ENCODE results near the gene TFEB.
A peak's percentile ranks its signal among the peaks of the same experiment; 100 is the strongest.

TFEB gene

DNA sequence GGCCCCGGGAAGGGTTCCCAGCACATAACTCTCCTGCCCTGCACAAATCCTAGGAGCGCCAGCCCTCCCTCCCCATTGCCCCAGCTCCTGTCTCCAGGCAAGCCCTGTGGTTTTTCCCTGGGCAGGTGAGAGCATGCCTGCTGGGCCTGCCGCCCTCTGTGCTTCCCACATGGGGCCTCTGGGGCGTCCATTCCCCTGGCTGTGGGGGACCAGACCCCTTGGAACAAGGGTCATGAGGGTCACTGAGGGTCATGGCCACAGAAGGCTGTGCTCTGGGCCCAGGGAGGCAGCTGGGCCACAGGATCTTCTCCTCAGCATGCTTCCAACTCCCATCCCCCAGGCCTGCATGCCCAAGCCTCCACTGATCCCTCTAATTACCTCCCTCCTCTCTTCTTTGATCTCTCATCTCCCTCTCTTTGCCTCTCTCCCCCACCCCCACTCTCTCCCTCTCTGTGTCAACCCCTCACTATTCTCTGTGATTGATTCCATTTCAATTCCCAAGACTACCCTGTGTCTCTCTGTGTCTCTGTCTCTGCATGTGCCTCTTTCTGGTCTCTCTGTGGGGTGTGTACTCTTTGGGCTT, 91.0 kb downstream of the TFEB start:
- TF ChIP-seq, protein P1, sequence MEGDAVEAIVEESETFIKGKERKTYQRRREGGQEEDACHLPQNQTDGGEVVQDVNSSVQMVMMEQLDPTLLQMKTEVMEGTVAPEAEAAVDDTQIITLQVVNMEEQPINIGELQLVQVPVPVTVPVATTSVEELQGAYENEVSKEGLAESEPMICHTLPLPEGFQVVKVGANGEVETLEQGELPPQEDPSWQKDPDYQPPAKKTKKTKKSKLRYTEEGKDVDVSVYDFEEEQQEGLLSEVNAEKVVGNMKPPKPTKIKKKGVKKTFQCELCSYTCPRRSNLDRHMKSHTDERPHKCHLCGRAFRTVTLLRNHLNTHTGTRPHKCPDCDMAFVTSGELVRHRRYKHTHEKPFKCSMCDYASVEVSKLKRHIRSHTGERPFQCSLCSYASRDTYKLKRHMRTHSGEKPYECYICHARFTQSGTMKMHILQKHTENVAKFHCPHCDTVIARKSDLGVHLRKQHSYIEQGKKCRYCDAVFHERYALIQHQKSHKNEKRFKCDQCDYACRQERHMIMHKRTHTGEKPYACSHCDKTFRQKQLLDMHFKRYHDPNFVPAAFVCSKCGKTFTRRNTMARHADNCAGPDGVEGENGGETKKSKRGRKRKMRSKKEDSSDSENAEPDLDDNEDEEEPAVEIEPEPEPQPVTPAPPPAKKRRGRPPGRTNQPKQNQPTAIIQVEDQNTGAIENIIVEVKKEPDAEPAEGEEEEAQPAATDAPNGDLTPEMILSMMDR (IDR thresholded peaks at IDR 0.05; ENCODE audit: low read depth, low read length): no peak
- peak; percentile 97 for DNase-seq
- Histone ChIP-seq H3K27me3 (ENCODE audit: insufficient read depth, low read depth, severe bottlenecking) (no peaks in the 10 kb centered on the region), H3K9me3 (ENCODE audit: severe bottlenecking) (no peaks in the 10 kb centered on the region), H3K4me3 (ENCODE audit: low read depth, low read length) (peak overlapping the region; percentile 6; the same call in 1 of the 2 replicates), H3K27ac (peak overlapping the region; percentile 94), H3K36me3 (peaks cover 61% of the 10 kb centered on the region)

- peak overlapping the region; percentile 94 for H3K27ac ChIP-seq
- no peak for DNase-seq
- no peaks in the 10 kb centered on the region for H3K9me3 ChIP-seq (ENCODE audit: severe bottlenecking)
- no peaks in the 10 kb centered on the region for H3K27me3 ChIP-seq (ENCODE audit: insufficient read depth, low read depth, severe bottlenecking)
- no peak overlapping the region; the same call in 1 of the 2 replicates for H3K4me3 ChIP-seq (ENCODE audit: low read depth, low read length)
- TF ChIP-seq, protein P1 (IDR thresholded peaks at IDR 0.05; ENCODE audit: low read depth, low read length): no peak
- peaks cover 57% of the 10 kb centered on the region for H3K36me3 ChIP-seq
Observed at GRCh38 chr6:41643899-41644269, 91.5 kb downstream of the TFEB start.

DNA sequence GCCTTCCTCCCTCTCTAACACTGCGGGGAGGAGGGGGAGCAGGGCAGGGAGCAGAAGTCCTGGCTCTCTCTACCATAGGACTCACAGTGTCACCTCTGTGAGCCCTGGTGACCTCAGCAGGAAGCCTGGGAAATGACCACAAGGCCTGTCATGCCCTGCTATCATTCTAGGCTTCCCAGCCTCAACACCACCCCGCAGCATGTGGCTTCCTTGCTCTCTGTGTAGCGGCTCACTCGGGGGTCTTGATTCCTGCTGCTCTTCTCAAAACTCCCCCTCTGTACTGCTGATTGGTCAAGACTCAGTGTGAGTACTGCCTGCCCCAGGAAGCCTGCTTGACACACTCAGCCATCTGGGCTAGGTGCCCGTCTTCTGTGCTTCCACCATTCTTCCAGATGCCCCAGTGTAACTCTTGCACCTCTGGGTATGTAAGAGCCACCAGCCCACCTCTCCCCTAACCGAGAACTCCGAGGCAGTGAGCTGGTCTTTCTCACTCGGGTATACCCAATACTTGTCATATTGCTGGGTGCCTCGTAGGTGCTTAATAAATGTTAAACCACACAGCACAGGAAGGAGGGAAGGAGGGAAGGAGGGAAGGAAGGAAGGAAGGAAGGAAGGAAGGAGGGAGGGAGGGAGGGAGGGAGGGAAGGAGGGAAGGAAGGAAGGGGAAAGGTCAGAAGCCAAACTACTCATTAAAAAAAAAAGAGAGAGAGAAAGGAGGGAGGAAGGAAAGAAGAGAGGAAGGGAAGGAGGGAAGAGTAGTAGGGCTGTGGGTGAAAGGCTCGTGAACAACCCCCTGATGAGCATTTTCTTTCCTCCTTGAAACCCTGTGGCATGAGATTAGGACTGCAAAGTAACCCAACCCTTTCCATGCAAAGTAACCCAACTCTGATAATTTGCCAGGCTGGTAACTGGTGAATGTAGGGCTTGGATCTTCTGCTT, 92.2 kb downstream of the TFEB start:
- TF ChIP-seq, protein P1 (IDR thresholded peaks at IDR 0.05; ENCODE audit: low read depth, low read length): no peak
- no peak for DNase-seq
- Histone ChIP-seq H3K36me3 (peaks cover 50% of the 10 kb centered on the region), H3K9me3 (ENCODE audit: severe bottlenecking) (no peaks in the 10 kb centered on the region), H3K27me3 (ENCODE audit: insufficient read depth, low read depth, severe bottlenecking) (no peaks in the 10 kb centered on the region), H3K27ac (peak overlapping the region; percentile 94), H3K4me3 (ENCODE audit: low read depth, low read length) (no peak overlapping the region)

DNA sequence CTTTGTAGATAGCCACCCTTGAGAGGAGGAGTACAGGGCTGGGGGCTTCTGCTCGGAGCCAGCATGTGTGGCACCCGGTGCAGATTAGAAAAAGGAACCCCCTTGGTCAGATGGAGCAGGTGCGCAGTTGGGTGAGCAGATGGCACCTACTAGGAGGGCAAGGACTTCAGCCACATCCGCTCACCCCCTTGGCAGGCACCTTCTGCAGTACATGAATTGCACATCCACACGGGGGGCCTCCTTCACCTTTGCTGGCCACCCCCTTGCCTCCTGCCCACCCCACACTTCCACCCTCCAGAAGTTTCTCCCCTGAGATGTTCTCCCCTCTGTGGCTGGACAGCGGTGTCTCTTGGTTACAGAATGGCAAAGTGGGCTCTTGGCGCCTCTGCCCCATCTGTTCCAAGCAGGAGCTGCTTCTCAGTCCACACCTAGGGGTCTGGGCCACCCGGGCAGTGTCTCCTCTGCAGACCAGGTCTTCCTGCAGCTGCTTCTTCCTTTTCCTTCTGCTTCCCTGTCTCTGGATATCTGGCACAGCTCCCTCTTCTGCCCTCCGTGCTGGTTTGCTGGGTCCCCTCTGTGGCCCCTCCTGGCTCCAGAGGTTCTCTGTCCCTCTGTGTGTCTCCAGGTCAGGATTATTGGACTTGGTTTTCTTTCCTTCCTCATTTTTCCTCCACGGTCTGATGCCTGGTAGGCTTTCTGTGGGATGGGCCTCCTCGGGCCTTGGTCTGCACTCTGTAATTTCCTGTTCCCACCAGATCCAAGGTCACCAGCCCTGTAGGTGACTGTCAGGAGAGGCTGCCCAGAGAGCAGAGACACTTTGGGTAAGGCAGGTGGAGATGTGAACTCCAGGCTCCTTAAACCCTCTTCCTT, 93.1 kb downstream of the TFEB start:
- TF ChIP-seq, protein P1 (IDR thresholded peaks at IDR 0.05; ENCODE audit: low read depth, low read length): no peak
- Histone ChIP-seq H3K27ac (peak overlapping the region; percentile 94), H3K27me3 (ENCODE audit: insufficient read depth, low read depth, severe bottlenecking) (no peaks in the 10 kb centered on the region), H3K4me3 (ENCODE audit: low read depth, low read length) (no peak overlapping the region), H3K9me3 (ENCODE audit: severe bottlenecking) (no peaks in the 10 kb centered on the region), H3K36me3 (peaks cover 43% of the 10 kb centered on the region)
- no peak for DNase-seq

- H3K27ac ChIP-seq: peak overlapping the region; percentile 94
- no peak for DNase-seq
- H3K27me3 ChIP-seq (ENCODE audit: insufficient read depth, low read depth, severe bottlenecking): no peaks in the 10 kb centered on the region
- no peaks in the 10 kb centered on the region for H3K9me3 ChIP-seq (ENCODE audit: severe bottlenecking)
- peaks cover 36% of the 10 kb centered on the region for H3K36me3 ChIP-seq
- TF ChIP-seq, protein P1 (IDR thresholded peaks at IDR 0.05; ENCODE audit: low read depth, low read length): no peak
- no peak overlapping the region for H3K4me3 ChIP-seq (ENCODE audit: low read depth, low read length)
Observed at GRCh38 chr6:41641352-41641925, 94.0 kb downstream of the TFEB start.
